Measurements from ENCODE around the gene PNPLA5. TPM values are rescaled to one million over a fixed set of nuclear protein-coding genes. Genes with fewer than 3 reads are reported as not detected.

The PNPLA5 gene
- total and polyA plus RNA-seq, 2 of the 13 experiments (the other 11 are each of a cell fraction or from before 2014, with no cell fraction given): not detected

DNA sequence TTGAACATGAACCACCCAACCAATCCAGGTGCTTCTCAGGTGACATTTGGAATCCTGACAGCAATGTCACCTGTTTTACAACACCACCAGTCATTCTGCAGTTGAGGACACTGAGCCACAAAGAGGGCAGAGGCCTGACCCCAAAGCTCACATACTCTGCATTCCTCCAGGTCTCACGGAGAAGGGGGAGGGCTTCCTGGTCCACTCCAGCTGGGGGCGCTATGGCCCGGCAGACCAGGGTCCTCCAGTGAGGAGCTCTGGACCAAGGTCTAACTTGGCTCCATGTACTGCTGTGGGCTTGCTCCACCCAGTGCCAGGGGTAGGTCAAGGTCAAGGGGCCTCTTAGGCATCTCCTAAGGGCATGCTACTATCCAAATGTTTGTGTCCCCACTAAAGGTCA is 30.3 kb upstream of the PNPLA5 start (continued):
- TF ChIP-seq SOX6 (IDR thresholded peaks at IDR 0.05): no peak
- peak; percentile 37; the same call in 1 of the 2 replicates for TF ChIP-seq SOX6 (CRISPR knock-in tag; IDR thresholded peaks at IDR 0.05)
- no peak for TF ChIP-seq BORCS8-MEF2B (CRISPR knock-in tag; IDR thresholded peaks at IDR 0.05)
- TF ChIP-seq, protein P1, sequence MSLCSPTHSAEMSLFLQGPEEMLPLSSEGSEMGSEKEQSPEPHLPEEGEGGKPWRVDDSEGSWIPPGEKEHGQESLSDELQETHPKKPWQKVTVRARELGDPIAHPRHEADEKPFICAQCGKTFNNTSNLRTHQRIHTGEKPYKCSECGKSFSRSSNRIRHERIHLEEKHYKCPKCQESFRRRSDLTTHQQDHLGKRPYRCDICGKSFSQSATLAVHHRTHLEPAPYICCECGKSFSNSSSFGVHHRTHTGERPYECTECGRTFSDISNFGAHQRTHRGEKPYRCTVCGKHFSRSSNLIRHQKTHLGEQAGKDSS (CRISPR knock-in tag; IDR thresholded peaks at IDR 0.05; ENCODE audit: borderline replicate concordance, low read depth): no peak
- TF ChIP-seq, protein P2, sequence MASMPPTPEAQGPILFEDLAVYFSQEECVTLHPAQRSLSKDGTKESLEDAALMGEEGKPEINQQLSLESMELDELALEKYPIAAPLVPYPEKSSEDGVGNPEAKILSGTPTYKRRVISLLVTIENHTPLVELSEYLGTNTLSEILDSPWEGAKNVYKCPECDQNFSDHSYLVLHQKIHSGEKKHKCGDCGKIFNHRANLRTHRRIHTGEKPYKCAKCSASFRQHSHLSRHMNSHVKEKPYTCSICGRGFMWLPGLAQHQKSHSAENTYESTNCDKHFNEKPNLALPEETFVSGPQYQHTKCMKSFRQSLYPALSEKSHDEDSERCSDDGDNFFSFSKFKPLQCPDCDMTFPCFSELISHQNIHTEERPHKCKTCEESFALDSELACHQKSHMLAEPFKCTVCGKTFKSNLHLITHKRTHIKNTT (CRISPR knock-in tag; IDR thresholded peaks at IDR 0.05): no peak
- TF ChIP-seq TEAD3 (CRISPR knock-in tag; optimal IDR thresholded peaks at IDR 0.05; ENCODE audit: borderline replicate concordance): peak; percentile 95
- TF ChIP-seq, protein P3, sequence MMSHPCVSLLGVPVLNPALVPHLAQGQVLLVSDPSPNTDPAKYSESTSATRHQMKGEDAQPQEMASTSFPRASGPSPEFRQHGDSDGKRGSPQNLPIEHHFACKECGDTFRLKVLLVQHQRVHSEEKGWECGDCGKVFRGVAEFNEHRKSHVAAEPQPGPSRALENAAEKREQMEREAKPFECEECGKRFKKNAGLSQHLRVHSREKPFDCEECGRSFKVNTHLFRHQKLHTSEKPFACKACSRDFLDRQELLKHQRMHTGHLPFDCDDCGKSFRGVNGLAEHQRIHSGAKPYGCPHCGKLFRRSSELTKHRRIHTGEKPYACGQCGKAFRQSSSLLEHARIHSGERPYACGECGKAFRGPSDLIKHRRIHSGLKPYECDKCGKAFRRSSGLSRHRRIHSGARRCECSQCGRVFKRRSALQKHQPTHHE (CRISPR knock-in tag; IDR thresholded peaks at IDR 0.05; ENCODE audit: borderline replicate concordance): no peak
- no peak for TF ChIP-seq ZNF24 (IDR thresholded peaks at IDR 0.05)
- TF ChIP-seq ZFAT (CRISPR knock-in tag; conservative IDR thresholded peaks at IDR 0.05): no peak
- no peak for TF ChIP-seq ZNF780A (CRISPR knock-in tag; IDR thresholded peaks at IDR 0.05)
- TF ChIP-seq DR1 (CRISPR knock-in tag; IDR thresholded peaks at IDR 0.05): no peak
- no peak for TF ChIP-seq ZNF468 (CRISPR knock-in tag; IDR thresholded peaks at IDR 0.05)
- no peak for TF ChIP-seq NFYC (CRISPR knock-in tag; IDR thresholded peaks at IDR 0.05)
- TF ChIP-seq, protein P4, sequence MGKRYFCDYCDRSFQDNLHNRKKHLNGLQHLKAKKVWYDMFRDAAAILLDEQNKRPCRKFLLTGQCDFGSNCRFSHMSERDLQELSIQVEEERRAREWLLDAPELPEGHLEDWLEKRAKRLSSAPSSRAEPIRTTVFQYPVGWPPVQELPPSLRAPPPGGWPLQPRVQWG (CRISPR knock-in tag; IDR thresholded peaks at IDR 0.05; ENCODE audit: borderline replicate concordance, low read depth): no peak
- no peak for TF ChIP-seq HIVEP1 (CRISPR knock-in tag; IDR thresholded peaks at IDR 0.05)
- TF ChIP-seq, protein P5, sequence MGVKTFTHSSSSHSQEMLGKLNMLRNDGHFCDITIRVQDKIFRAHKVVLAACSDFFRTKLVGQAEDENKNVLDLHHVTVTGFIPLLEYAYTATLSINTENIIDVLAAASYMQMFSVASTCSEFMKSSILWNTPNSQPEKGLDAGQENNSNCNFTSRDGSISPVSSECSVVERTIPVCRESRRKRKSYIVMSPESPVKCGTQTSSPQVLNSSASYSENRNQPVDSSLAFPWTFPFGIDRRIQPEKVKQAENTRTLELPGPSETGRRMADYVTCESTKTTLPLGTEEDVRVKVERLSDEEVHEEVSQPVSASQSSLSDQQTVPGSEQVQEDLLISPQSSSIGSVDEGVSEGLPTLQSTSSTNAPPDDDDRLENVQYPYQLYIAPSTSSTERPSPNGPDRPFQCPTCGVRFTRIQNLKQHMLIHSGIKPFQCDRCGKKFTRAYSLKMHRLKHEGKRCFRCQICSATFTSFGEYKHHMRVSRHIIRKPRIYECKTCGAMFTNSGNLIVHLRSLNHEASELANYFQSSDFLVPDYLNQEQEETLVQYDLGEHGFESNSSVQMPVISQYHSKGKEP (CRISPR knock-in tag; IDR thresholded peaks at IDR 0.05): no peak
- TF ChIP-seq, protein P6, sequence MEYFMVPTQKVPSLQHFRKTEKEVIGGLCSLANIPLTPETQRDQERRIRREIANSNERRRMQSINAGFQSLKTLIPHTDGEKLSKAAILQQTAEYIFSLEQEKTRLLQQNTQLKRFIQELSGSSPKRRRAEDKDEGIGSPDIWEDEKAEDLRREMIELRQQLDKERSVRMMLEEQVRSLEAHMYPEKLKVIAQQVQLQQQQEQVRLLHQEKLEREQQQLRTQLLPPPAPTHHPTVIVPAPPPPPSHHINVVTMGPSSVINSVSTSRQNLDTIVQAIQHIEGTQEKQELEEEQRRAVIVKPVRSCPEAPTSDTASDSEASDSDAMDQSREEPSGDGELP (IDR thresholded peaks at IDR 0.05; ENCODE audit: borderline replicate concordance, low read depth): no peak
- no peak for TF ChIP-seq ZNF605 (CRISPR knock-in tag; IDR thresholded peaks at IDR 0.05)
- TF ChIP-seq, protein P7, sequence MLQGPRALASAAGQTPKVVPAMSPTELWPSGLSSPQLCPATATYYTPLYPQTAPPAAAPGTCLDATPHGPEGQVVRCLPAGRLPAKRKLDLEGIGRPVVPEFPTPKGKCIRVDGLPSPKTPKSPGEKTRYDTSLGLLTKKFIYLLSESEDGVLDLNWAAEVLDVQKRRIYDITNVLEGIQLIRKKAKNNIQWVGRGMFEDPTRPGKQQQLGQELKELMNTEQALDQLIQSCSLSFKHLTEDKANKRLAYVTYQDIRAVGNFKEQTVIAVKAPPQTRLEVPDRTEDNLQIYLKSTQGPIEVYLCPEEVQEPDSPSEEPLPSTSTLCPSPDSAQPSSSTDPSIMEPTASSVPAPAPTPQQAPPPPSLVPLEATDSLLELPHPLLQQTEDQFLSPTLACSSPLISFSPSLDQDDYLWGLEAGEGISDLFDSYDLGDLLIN (CRISPR knock-in tag; IDR thresholded peaks at IDR 0.05; ENCODE audit: borderline replicate concordance): no peak
- no peak for TF ChIP-seq ZNF138 (CRISPR knock-in tag; IDR thresholded peaks at IDR 0.05; ENCODE audit: low read depth)
- 0 out of 4 replicates have a peak, but pooled peaks of 1 of the 2 experiments have one; percentile 7 for TF ChIP-seq EP300 (IDR thresholded peaks at IDR 0.05; ENCODE audit: low read depth in 2 of 2, low read length in 2 of 2)
- TF ChIP-seq EP300 (CRISPR knock-in tag; IDR thresholded peaks at IDR 0.05; ENCODE audit: borderline replicate concordance): peak; percentile 14; the same call in 1 of the 2 replicates
- no peak for TF ChIP-seq REPIN1 (CRISPR knock-in tag; IDR thresholded peaks at IDR 0.05; ENCODE audit: borderline replicate concordance, low read depth)
- TF ChIP-seq NFE2L2 (IDR thresholded peaks at IDR 0.05; ENCODE audit: low read length): no peak

Data from HepG2 (cell line).